Measurements from ENCODE around the gene KCNH6. TPM values are rescaled to one million over a fixed set of nuclear protein-coding genes. Genes with fewer than 3 reads are reported as not detected.

The KCNH6 gene
- total RNA-seq, 6 donors from 2014 or later, result 0.22 to 4.2 (median 0.31) TPM; not detected in 2

GRCh38 chr17:63512896-63513644 is 10.1 kb upstream of the KCNH6 start:
- 83 to 88% methylated on average over 6 to 7 of the region's 7 CpGs for WGBS, 2 donors
- Histone ChIP-seq H3K27me3 (no peaks in the 10 kb centered on the region), H3K4me1 (no peaks in the 10 kb centered on the region), H3K27ac (no peak overlapping the region), H3K36me3 (no peaks in the 10 kb centered on the region), H3K4me3 (no peak overlapping the region), H3K9me3 (no peaks in the 10 kb centered on the region)
- ATAC-seq (ENCODE audit: low FRiP score in 2 of 2), result no peak
- TF ChIP-seq CTCF (IDR thresholded peaks at IDR 0.05), result no peak
- TF ChIP-seq POLR2A (IDR thresholded peaks at IDR 0.05), result no peak
- TF ChIP-seq POLR2AphosphoS5 (IDR thresholded peaks at IDR 0.05), result no peak
- no peak for TF ChIP-seq EP300 (IDR thresholded peaks at IDR 0.05)
- DNase-seq, result no peak

- Histone ChIP-seq H3K36me3 (no peaks in the 10 kb centered on the region), H3K27ac (no peak overlapping the region), H3K27me3 (no peaks in the 10 kb centered on the region), H3K9me3 (no peaks in the 10 kb centered on the region), H3K4me3 (no peak overlapping the region), H3K4me1 (no peaks in the 10 kb centered on the region)
- DNase-seq, result no peak
- 77 to 90% methylated on average over 3 of the region's 3 CpGs for WGBS, 2 donors
- no peak for ATAC-seq (ENCODE audit: low FRiP score in 2 of 2)
- no peak for TF ChIP-seq POLR2AphosphoS5 (IDR thresholded peaks at IDR 0.05)
- no peak for TF ChIP-seq CTCF (IDR thresholded peaks at IDR 0.05)
- TF ChIP-seq POLR2A (IDR thresholded peaks at IDR 0.05), result no peak
- no peak for TF ChIP-seq EP300 (IDR thresholded peaks at IDR 0.05)
Observed at GRCh38 chr17:63514477-63514876, 8.7 kb upstream of the KCNH6 start.

GRCh38 chr17:63514974-63515373 is 8.2 kb upstream of the KCNH6 start:
- ATAC-seq (ENCODE audit: low FRiP score in 2 of 2) (no peak), DNase-seq (no peak)
- no peaks in the 10 kb centered on the region for H3K4me1 ChIP-seq
- no peaks in the 10 kb centered on the region for H3K36me3 ChIP-seq
- H3K27me3 ChIP-seq, result no peaks in the 10 kb centered on the region
- TF ChIP-seq EP300 (IDR thresholded peaks at IDR 0.05), result no peak
- no peak for TF ChIP-seq POLR2AphosphoS5 (IDR thresholded peaks at IDR 0.05)
- TF ChIP-seq POLR2A (IDR thresholded peaks at IDR 0.05), result no peak
- no peak for TF ChIP-seq CTCF (IDR thresholded peaks at IDR 0.05)
- H3K9me3 ChIP-seq, result no peaks in the 10 kb centered on the region
- H3K4me3 ChIP-seq, result no peak overlapping the region
- 80 to 81% methylated on average over 2 of the region's 2 CpGs for WGBS, 2 donors
- H3K27ac ChIP-seq, result no peak overlapping the region

GRCh38 chr17:63515426-63515825 is 7.7 kb upstream of the KCNH6 start:
- H3K9me3 ChIP-seq, result no peaks in the 10 kb centered on the region
- no peak for ATAC-seq (ENCODE audit: low FRiP score in 2 of 2)
- H3K4me1 ChIP-seq, result no peaks in the 10 kb centered on the region
- TF ChIP-seq EP300 (IDR thresholded peaks at IDR 0.05), result no peak
- TF ChIP-seq POLR2AphosphoS5 (IDR thresholded peaks at IDR 0.05), result no peak
- no peak for TF ChIP-seq CTCF (IDR thresholded peaks at IDR 0.05)
- TF ChIP-seq POLR2A (IDR thresholded peaks at IDR 0.05), result no peak
- WGBS, 2 donors, result 46 to 59% methylated on average over 1 of the region's 1 CpG
- no peaks in the 10 kb centered on the region for H3K27me3 ChIP-seq
- DNase-seq, result no peak
- H3K27ac ChIP-seq, result no peak overlapping the region
- no peak overlapping the region for H3K4me3 ChIP-seq
- no peaks in the 10 kb centered on the region for H3K36me3 ChIP-seq
